Choroid plexus epithelial cell (primary cell): ENCODE measurements around the gene RHBDL3.
"Not testable (repeated sequence)": the region's sequence is repeated elsewhere in the genome, so short reads cannot be mapped to it uniquely, and the experiment has no call there.

Source experiments
- DNase-seq: peaks from one replicate; pipeline ENCODE4 v3.0.0-alpha.2; 2010; ENCODE audit warnings: low read depth
- H3K4me3 ChIP-seq: 2 replicates; pipeline ENCODE4 v1.5.1; 2011; ENCODE audit warnings: low read depth, mild to moderate bottlenecking, control low read depth, low read length, moderate library complexity
- CTCF ChIP-seq: conservative IDR thresholded peaks from 2 replicates; pipeline ENCODE4 v1.5.1; 2011; ENCODE audit warnings: low read depth, mild to moderate bottlenecking, control low read depth, inconsistent platforms, low read length, moderate library complexity

The RHBDL3 gene

DNA sequence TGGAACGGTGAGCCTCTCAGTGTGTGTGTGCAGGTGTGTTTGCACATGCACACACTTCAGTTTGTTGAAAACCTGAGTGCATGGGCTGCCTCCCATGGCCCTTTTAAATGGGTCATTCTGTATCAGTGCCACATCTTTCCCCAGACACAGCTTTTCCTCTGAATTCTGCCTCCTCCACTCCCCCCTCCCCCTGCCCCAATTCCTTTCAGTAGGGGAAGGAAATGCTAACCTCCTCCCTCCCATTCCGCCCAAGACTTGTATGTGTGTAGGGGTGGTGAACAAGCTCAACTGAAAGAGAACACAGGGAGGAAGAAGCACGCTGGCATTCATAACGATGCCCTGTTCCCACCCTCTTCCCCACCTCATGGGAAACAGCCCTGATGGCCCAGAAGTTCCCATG is 42.0 kb downstream of the RHBDL3 start:
- H3K4me3 ChIP-seq: no peak overlapping the region
- no peak for TF ChIP-seq CTCF
- no peak for DNase-seq

DNA sequence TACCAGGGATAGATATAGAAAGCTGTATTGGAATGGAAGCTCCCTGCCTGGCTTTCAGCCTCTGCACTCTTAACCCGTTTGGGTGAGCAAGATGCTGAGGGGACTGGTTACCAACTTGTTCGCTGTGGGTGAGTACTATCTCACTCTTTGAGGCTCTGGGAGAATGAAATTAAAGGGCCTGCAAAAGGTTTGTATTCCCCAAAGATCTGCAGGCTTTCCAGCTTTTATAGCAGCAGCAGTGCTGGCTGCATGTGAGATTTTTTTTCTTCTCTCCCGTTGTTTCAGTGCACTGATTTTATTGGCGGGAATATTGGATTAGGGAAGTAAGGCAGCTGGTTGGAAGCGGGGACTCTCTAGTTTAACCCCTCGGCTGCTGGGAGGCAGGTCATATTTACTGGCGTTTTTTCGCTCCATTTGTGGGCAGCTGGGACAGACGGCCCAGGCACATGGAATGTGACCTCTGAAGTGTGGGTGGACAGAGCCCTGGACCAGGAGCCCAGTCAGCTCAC is 45.5 kb downstream of the RHBDL3 start:
- TF ChIP-seq CTCF: no peak
- peak; percentile 10 for DNase-seq
- H3K4me3 ChIP-seq: no peak overlapping the region

DNA sequence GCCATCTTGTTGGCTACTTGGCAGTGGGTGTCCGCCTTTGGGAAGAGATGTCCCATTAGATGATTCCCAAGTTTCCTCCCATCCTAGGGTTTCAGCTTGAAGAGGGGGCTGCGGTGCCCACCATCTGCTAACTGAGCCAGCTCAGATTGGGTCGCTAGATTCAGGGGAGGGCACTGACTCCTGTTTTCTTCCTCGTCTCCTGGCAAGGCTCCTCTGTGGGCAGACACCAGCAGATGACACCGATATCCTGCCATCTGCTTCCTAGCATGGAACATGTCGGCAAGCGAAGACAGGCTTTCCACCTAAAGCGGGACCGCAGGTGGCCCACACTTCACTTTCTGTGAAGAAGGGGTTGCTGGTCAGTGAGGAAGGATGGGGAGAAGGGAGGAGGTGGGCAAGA is 49.0 kb downstream of the RHBDL3 start:
- no peak overlapping the region for H3K4me3 ChIP-seq
- no peak for DNase-seq
- TF ChIP-seq CTCF: no peak

- no peak for TF ChIP-seq CTCF
- no peak overlapping the region for H3K4me3 ChIP-seq
- no peak for DNase-seq
Measured at GRCh38 chr17:32315171-32315570, 49.5 kb downstream of the RHBDL3 start.

DNA sequence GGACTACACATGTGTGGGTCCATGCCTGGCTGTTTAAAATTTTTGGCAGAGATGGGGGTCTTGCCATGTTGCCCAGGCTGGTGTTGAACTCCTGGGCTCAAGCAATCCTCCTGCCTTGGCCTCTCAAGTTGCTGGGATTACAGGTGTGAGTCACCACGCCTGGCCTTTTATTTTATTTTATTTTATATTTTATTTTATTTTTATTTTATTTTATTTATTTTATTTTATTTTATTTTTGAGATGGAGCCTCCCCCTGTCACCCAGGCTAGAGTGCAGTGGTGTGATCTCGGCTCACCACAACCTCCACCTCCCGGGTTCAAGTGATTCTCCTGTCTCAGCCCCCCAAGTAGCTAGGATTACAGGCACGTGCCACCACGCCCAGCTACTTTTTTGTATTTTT is 51.0 kb downstream of the RHBDL3 start:
- not testable (repeated sequence) for DNase-seq, H3K4me3 ChIP-seq

- DNase-seq: no peak
- TF ChIP-seq CTCF: no peak
- no peak overlapping the region for H3K4me3 ChIP-seq
Measured at GRCh38 chr17:32317353-32317752, 51.7 kb downstream of the RHBDL3 start.

DNA sequence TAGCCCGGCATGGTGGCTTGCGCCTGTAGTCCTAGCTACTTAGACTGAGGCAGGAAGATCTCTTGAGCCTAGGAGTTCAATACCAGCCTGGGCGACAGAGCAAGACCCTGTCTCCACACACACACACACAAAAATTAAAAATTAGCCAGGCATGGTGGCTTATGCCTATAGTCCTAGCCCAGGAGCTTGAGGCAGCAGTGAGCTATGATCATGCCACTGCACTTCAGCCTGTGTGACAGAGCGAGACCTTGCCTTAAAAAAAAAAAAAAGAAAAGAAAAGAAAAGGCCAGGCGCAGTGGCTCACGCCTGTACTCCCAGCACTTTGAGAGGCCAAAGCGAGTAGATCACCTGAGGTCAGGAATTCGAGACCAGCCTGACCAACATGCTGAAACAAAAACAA is 52.4 kb downstream of the RHBDL3 start:
- no peak for TF ChIP-seq CTCF
- H3K4me3 ChIP-seq: no peak overlapping the region

GRCh38 chr17:32319548-32319905 is 53.9 kb downstream of the RHBDL3 start:
- DNase-seq: peak; percentile 63
- no peak overlapping the region for H3K4me3 ChIP-seq
- peak; percentile 98 for TF ChIP-seq CTCF

More for the DNA sequence above, 52.4 kb downstream of the RHBDL3 start:
- DNase-seq: no peak

GRCh38 chr17:32320080-32320479 is 54.4 kb downstream of the RHBDL3 start:
- not testable (repeated sequence) for H3K4me3 ChIP-seq, DNase-seq
